ENCODE data around the gene ATP7B.
A peak's percentile ranks its signal among the peaks of the same experiment; 100 is the strongest.

The ATP7B gene

GRCh38 chr13:52024481-52024880 is 13.2 kb upstream of the ATP7B start, which contains the start of gene UTP14C:
TSS of gene UTP14C (plus strand) at chr13:52024691. CDS start at chr13:52028805, 4,114 bp downstream.
- TF ChIP-seq, protein P1, sequence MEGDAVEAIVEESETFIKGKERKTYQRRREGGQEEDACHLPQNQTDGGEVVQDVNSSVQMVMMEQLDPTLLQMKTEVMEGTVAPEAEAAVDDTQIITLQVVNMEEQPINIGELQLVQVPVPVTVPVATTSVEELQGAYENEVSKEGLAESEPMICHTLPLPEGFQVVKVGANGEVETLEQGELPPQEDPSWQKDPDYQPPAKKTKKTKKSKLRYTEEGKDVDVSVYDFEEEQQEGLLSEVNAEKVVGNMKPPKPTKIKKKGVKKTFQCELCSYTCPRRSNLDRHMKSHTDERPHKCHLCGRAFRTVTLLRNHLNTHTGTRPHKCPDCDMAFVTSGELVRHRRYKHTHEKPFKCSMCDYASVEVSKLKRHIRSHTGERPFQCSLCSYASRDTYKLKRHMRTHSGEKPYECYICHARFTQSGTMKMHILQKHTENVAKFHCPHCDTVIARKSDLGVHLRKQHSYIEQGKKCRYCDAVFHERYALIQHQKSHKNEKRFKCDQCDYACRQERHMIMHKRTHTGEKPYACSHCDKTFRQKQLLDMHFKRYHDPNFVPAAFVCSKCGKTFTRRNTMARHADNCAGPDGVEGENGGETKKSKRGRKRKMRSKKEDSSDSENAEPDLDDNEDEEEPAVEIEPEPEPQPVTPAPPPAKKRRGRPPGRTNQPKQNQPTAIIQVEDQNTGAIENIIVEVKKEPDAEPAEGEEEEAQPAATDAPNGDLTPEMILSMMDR (IDR thresholded peaks at IDR 0.05; ENCODE audit: control insufficient read depth, extremely low read depth, insufficient read depth): no peak

GRCh38 chr13:52022356-52022755 is 11.1 kb upstream of the ATP7B start:
- DNase-seq (ENCODE audit: low read depth): no peak
- TF ChIP-seq, protein P1 (IDR thresholded peaks at IDR 0.05; ENCODE audit: control insufficient read depth, extremely low read depth, insufficient read depth): no peak
- no peak overlapping the region for H3K4me3 ChIP-seq (ENCODE audit: low read depth, low read length)

More at GRCh38 chr13:52024481-52024880, 13.2 kb upstream of the ATP7B start, which contains the start of gene UTP14C:
- no peak within 1 kb of the TSS for H3K4me3 ChIP-seq (ENCODE audit: low read depth, low read length)
- DNase-seq (ENCODE audit: low read depth): no peak

- TF ChIP-seq, protein P1 (IDR thresholded peaks at IDR 0.05; ENCODE audit: control insufficient read depth, extremely low read depth, insufficient read depth): no peak
- no peak overlapping the region for H3K4me3 ChIP-seq (ENCODE audit: low read depth, low read length)
Observed at GRCh38 chr13:52020191-52020590, 8.9 kb upstream of the ATP7B start.

DNA sequence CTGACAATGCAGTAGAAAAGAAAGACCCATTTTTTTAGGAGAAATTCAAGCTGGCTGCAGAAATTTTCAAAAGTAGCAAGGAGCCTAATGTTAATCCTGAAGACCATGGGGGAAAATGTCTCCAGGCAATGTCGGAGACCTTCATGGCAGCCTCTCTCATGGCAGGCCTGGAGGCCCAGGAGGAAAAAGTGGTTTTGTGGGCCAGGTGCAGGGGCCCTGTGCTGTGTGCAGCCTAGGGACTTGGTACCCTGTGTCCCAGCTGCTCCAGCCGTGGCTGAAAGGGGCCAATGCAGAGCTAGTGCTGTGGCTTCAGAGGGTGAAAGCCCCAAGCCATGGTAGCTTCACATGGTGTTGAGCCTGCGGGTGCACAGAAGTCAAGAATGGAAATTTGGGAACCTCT is 5.0 kb upstream of the ATP7B start:
- TF ChIP-seq, protein P1 (IDR thresholded peaks at IDR 0.05; ENCODE audit: control insufficient read depth, extremely low read depth, insufficient read depth): no peak
- DNase-seq (ENCODE audit: low read depth): no peak
- H3K4me3 ChIP-seq (ENCODE audit: low read depth, low read length): no peak overlapping the region

More at GRCh38 chr13:52020191-52020590, 8.9 kb upstream of the ATP7B start:
- no peak for DNase-seq (ENCODE audit: low read depth)

DNA sequence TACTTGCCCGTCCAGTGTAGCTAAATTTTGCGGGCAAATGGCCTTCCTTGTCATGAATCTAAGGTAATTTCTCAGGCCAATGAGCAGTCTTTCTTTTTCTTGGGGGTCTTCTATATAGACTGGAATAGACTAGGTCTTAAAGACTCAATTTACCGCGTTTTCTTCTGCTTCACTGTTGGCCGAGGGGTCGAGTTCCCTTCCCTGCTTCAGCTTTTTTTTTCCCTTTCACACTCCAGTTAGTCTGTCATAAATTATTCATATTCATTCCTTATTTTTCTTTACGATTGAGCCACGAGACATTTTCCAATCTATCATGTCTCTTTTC is 1.2 kb upstream of the ATP7B start:
- TF ChIP-seq, protein P1 (IDR thresholded peaks at IDR 0.05; ENCODE audit: control insufficient read depth, extremely low read depth, insufficient read depth): no peak
- H3K4me3 ChIP-seq (ENCODE audit: low read depth, low read length): peak overlapping the region; percentile 65

GRCh38 chr13:52011632-52012511 is 622 bp upstream of the ATP7B start, which contains the start of gene ALG11:
TSS of gene ALG11 (plus strand) at chr13:52012398. CDS start at chr13:52012419, 21 bp downstream.
- H3K4me3 ChIP-seq (ENCODE audit: low read depth, low read length): peak within 1 kb of the TSS; percentile 65
- peak; percentile 90 for DNase-seq (ENCODE audit: low read depth)
- TF ChIP-seq, protein P1 (IDR thresholded peaks at IDR 0.05; ENCODE audit: control insufficient read depth, extremely low read depth, insufficient read depth): no peak

More for the DNA sequence above, 1.2 kb upstream of the ATP7B start:
- DNase-seq (ENCODE audit: low read depth): no peak

Data from LNCaP clone FGC (cell line).